Epithelial cell of esophagus (primary cell): ENCODE results near the gene FYTTD1.

Experiments
- DNase-seq: peaks from one replicate; pipeline ENCODE4 v3.0.0; 2010; ENCODE audit warnings: low read depth
- H3K4me3 ChIP-seq: 2 replicates; pipeline ENCODE4 v1.5.1; 2011; ENCODE audit warnings: mild to moderate bottlenecking, low read length, control low read depth
- TF ChIP-seq, protein P1 (sequence below): IDR thresholded peaks from 2 replicates; pipeline ENCODE4 v1.5.1; 2011; ENCODE audit warnings: low read depth, mild to moderate bottlenecking, low read length, control low read depth, inconsistent platforms; ENCODE audit not compliant: insufficient read depth; ENCODE audit errors: missing control alignments

Gene FYTTD1

DNA sequence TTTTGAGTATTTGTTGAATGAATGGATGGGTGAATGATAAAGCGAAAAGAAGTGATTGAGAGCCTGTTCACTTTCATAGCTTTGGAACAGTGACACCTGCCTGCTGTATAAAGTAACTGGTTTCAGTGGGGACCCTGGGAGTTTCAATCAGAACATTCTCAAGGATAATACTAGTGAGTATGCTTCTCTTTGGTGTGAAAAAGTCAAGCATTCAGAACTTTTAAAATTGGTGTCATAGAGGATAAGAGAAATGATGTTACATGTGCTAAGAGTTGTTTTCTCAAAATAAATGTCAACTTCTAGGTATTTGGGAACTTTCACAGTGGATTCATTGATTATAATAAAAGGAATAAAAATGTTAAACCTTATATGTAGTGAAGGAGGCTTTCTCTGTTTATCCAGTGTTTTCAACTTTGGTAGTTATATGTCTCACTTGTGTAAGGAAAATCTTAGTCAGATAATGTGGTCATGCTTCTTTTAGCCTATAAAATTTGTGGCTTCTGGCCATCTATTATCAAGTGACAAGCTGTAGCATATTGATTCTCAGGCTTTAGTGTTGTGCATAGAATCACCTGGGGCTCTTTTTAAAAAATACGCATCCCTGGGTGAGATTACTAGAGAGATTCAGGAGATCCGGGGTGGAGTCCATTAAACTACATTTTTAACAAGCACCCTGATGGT lies 53.2 kb downstream of the FYTTD1 start:
- TF ChIP-seq, protein P1, sequence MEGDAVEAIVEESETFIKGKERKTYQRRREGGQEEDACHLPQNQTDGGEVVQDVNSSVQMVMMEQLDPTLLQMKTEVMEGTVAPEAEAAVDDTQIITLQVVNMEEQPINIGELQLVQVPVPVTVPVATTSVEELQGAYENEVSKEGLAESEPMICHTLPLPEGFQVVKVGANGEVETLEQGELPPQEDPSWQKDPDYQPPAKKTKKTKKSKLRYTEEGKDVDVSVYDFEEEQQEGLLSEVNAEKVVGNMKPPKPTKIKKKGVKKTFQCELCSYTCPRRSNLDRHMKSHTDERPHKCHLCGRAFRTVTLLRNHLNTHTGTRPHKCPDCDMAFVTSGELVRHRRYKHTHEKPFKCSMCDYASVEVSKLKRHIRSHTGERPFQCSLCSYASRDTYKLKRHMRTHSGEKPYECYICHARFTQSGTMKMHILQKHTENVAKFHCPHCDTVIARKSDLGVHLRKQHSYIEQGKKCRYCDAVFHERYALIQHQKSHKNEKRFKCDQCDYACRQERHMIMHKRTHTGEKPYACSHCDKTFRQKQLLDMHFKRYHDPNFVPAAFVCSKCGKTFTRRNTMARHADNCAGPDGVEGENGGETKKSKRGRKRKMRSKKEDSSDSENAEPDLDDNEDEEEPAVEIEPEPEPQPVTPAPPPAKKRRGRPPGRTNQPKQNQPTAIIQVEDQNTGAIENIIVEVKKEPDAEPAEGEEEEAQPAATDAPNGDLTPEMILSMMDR = peak; percentile 12
- no peak overlapping the region for H3K4me3 ChIP-seq
- DNase-seq = no peak

DNA sequence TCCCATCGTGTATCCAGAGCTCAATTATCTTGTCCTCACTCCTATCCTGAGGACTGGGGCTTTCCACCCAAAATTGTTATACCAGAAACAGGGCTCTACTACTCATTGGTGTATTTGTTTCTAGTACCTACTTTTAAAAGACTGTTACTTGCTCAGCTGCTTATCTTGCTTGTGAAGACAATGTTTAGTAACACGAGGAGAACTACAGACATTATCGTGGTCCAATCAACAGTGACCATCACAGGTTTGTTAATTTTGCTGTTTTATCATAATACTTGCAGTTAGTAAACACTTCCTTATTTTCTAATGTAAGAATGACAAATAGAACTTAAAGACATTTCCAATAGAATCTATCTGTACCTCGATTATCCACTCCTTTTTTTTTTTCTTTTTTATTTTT lies 54.8 kb downstream of the FYTTD1 start:
- H3K4me3 ChIP-seq = no peak overlapping the region
- DNase-seq = no peak
- TF ChIP-seq, protein P1 = no peak

DNA sequence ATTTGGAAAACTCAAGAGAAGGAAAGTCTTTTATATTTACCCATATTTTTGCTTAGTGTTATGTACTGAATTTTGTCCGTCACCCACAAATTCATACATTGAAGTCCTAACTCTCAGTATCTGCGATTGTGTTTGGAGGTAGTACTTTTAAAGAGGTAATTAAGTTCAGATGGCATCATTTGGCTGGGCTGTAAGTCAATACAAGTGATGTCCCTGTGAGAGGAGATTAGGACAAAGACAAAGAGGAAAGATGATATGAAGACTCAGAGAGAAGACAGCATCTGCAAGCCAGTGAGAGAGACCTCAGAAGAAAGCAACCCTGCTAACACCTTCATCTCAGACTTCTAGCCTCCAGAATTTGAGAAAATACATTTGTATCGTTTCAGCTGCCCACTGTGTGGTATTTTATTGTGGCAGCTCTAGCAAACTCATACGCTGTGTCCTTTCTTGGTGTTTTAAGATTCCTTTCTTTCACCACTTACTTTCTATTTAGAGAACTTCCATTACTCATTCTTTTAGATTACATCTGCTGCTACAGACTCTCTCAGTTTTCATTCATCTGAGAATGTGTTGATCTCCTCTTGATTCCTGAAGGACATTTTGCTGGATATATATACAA lies 58.4 kb downstream of the FYTTD1 start:
- TF ChIP-seq, protein P1 = no peak
- H3K4me3 ChIP-seq = no peak overlapping the region
- no peak for DNase-seq

DNA sequence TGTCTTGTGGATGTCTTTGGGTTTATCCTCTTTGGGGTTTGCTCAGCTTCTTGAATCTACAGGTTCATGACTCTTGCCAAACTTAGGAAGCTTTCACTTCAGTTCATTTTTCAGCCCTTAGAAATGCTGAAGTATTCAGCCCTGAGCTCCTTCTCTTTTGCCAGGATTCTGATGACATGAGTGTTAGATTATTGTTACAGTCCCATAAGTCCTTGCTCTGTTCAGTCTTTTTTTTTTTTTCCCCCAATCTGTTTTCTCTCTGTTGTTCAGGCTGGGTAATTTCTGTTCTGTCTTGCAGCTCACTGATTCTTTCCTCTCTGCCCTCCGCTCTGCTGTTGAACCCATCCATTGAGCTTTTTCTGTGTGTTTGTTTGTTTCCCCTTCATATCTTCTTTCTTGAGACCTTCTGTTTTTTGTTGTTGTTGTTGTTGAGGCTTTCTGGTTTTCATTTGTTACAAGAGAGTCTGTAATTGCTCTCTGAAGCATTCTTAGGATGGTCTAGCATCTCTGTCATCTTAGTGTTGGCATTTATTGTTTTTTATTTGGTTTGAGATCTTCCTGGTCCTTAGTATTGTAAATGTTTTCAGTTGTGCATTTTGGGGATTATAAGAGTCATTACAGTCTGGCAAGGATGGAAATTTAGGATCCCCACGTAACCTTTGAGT lies 59.8 kb downstream of the FYTTD1 start:
- no peak overlapping the region for H3K4me3 ChIP-seq
- DNase-seq = no peak
- TF ChIP-seq, protein P1 = no peak

DNA sequence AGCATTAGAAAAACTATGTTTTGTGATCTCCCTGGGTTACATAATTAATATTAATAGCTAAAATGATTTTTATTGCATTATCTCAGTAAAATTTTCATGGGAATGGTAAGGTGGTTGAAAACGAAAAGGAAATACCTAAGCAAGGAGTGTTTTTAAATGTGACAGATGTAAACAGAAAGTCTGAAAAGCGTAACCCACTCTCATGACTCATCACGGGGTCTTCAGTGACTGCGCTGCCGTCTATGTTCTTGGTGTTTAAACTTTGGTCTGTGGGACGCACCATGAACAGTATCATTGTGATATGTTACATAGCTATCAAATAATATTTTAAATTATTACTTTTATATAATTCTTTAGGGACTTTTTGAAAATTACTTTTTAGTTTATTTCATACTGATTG lies 61.2 kb downstream of the FYTTD1 start:
- H3K4me3 ChIP-seq = no peak overlapping the region
- TF ChIP-seq, protein P1 = no peak

DNA sequence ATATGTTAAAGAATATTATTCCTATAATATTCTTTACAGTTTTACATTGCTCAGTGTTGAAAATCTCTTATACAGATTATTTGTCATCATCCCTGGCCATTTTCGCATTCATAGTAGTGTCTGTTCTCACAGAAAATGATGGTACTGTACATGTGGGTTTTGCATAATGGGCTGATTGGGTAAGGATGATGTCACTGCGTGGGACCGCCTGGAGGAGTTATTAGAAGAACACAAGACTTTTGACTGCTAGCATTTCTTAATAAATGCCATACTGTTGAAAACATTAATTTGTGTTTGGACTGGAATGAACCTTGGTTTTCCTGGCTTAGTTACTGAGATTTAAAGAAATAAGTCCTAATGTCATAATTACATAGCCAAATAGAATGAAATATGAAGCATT lies 61.7 kb downstream of the FYTTD1 start:
- no peak overlapping the region for H3K4me3 ChIP-seq
- TF ChIP-seq, protein P1 = no peak
- DNase-seq = peak; percentile 86

More for the DNA sequence above, 61.2 kb downstream of the FYTTD1 start:
- no peak for DNase-seq
